Fibroblast of lung (primary cell): ENCODE data around the gene DOCK4. TPM values are rescaled to one million over a fixed set of nuclear protein-coding genes. Genes with fewer than 3 reads are reported as not detected.

Source experiments
- DNase-seq, 2 donors: peaks; one replicate each; pipeline versions ENCODE4 v3.0.0 to v3.0.0-alpha.2; 2010; ENCODE audit warnings: low read depth in 2 of 2
- H2AFZ ChIP-seq: 2 replicates; pipeline ENCODE4 v1.5.1; 2012; ENCODE audit warnings: low read length, control low read depth, inconsistent platforms
- H3K27ac ChIP-seq: 2 replicates; pipeline ENCODE4 v1.5.1; 2011; ENCODE audit warnings: low read length, control low read depth; ENCODE audit not compliant: insufficient read depth
- H3K27me3 ChIP-seq: 2 replicates; pipeline ENCODE4 v1.5.1; 2011; ENCODE audit warnings: mild to moderate bottlenecking, low read length; ENCODE audit not compliant: control insufficient read depth, insufficient read depth
- H3K36me3 ChIP-seq: 2 replicates; pipeline ENCODE4 v1.5.1; 2011; ENCODE audit warnings: low read length; ENCODE audit not compliant: control insufficient read depth, insufficient read depth
- H3K4me1 ChIP-seq: 2 replicates; pipeline ENCODE4 v1.5.1; 2011; ENCODE audit warnings: low read length; ENCODE audit not compliant: control insufficient read depth, insufficient read depth; ENCODE audit errors: extremely low read depth
- H3K4me2 ChIP-seq: 2 replicates; pipeline ENCODE4 v1.5.1; 2011; ENCODE audit warnings: low read length, control low read depth; ENCODE audit not compliant: insufficient read depth; ENCODE audit errors: extremely low read depth
- H3K4me3 ChIP-seq, 4 experiments: fragments of 200-600 bp in 1 of 4; sonication (generic) in 1 of 4; replicated peaks in 1 of 4; 2 replicates each; pipeline ENCODE4 v1.5.1; 2011 to 2016; ENCODE audit warnings: low read length in 4 of 4, low read depth in 3 of 4, mild to moderate bottlenecking in 3 of 4, control low read depth in 2 of 4, inconsistent platforms in 1 of 4, mixed read lengths in 1 of 4; ENCODE audit not compliant: insufficient read depth in 1 of 4; ENCODE audit errors: control extremely low read depth in 1 of 4
- H3K79me2 ChIP-seq: 2 replicates; pipeline ENCODE4 v1.5.1; 2012; ENCODE audit warnings: mild to moderate bottlenecking, low read length, inconsistent platforms; ENCODE audit not compliant: control insufficient read depth, insufficient read depth
- H3K9ac ChIP-seq: 2 replicates; pipeline ENCODE4 v1.5.1; 2011; ENCODE audit warnings: mild to moderate bottlenecking, low read length, control low read depth; ENCODE audit not compliant: insufficient read depth
- H3K9me3 ChIP-seq: 2 replicates; pipeline ENCODE4 v1.5.1; 2012; ENCODE audit warnings: low read depth, low read length; ENCODE audit not compliant: control insufficient read depth, insufficient read depth
- H4K20me1 ChIP-seq: 2 replicates; pipeline ENCODE4 v1.5.1; 2011; ENCODE audit warnings: low read length; ENCODE audit not compliant: control insufficient read depth, insufficient read depth; ENCODE audit errors: extremely low read depth
- EZH2 ChIP-seq: IDR thresholded peaks from 2 replicates; pipeline ENCODE4 v1.5.1; 2012; ENCODE audit warnings: low read length, control low read depth, mild to moderate bottlenecking; ENCODE audit errors: missing control alignments
- polyA plus RNA-seq, 2 donors: library from polyadenylated mRNA; depleted of rRNA in 1 of 2; stranded (reverse) in 1 of 2; unstranded in 1 of 2; fragments of >200 nt; gene quantifications; 2 replicates each; pipeline ENCODE4 v1.2.1, GENCODE V29; 2011 to 2012; ENCODE audit warnings: missing spikeins in 1 of 2
- total RNA-seq: library from RNA; depleted of rRNA; stranded (reverse); fragments of >200 nt; gene quantifications from 2 replicates; pipeline ENCODE4 v1.2.1, GENCODE V29; 2014
- TF ChIP-seq, protein P1 (sequence below), 2 donors: IDR thresholded peaks in 1 of 2; conservative IDR thresholded peaks in 1 of 2; 1 replicate in 1 of 2; 2 replicates in 1 of 2; pipeline ENCODE4 v1.5.1; 2011 to 2012; ENCODE audit warnings: low read length in 2 of 2, control low read depth in 1 of 2, inconsistent platforms in 1 of 2, low read depth in 1 of 2, mild to moderate bottlenecking in 1 of 2

The DOCK4 gene
- total and polyA plus RNA-seq, 2 donors (not counting 1 experiment from before 2014, with no cell fraction given) = 20.8 to 39.3 TPM

DNA sequence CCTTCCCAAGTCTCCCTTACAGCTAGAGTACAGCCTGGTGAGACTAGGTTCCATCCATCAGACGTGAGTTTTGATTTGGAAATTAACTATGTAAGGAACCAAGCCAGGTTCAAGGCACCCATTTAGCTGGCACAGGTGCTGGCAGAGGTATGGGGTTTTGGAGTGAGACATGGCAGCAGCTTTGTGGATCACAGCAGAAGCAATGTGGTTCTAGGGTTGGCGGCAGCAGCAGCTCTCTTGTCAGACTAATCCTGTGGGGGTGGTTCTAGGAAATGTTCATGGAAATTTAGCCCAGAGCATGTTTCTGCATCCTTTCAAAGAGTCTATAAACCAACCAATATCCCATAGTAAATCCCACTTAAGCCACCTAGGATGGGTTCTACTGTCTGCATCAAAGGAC lies 142.2 kb downstream of the DOCK4 start:
- Histone ChIP-seq H3K27ac (no peak overlapping the region), H3K4me2 (no peak overlapping the region), H3K9me3 (no peaks in the 10 kb centered on the region), H3K79me2 (no peaks in the 10 kb centered on the region), H3K4me3 (no peak overlapping the region), H3K27me3 (no peaks in the 10 kb centered on the region), H3K4me1 (no peaks in the 10 kb centered on the region), H3K36me3 (no peaks in the 10 kb centered on the region), H2AFZ (no peak overlapping the region), H4K20me1 (no peaks in the 10 kb centered on the region), H3K9ac (no peak overlapping the region)
- TF ChIP-seq, protein P1, sequence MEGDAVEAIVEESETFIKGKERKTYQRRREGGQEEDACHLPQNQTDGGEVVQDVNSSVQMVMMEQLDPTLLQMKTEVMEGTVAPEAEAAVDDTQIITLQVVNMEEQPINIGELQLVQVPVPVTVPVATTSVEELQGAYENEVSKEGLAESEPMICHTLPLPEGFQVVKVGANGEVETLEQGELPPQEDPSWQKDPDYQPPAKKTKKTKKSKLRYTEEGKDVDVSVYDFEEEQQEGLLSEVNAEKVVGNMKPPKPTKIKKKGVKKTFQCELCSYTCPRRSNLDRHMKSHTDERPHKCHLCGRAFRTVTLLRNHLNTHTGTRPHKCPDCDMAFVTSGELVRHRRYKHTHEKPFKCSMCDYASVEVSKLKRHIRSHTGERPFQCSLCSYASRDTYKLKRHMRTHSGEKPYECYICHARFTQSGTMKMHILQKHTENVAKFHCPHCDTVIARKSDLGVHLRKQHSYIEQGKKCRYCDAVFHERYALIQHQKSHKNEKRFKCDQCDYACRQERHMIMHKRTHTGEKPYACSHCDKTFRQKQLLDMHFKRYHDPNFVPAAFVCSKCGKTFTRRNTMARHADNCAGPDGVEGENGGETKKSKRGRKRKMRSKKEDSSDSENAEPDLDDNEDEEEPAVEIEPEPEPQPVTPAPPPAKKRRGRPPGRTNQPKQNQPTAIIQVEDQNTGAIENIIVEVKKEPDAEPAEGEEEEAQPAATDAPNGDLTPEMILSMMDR (conservative IDR thresholded peaks at IDR 0.05 in 1 of 2, IDR thresholded peaks at IDR 0.05 in 1 of 2; ENCODE audit: low read depth in 1 of 2, low read length in 2 of 2) = no peak
- TF ChIP-seq EZH2 = no peak
- DNase-seq = no peak

DNA sequence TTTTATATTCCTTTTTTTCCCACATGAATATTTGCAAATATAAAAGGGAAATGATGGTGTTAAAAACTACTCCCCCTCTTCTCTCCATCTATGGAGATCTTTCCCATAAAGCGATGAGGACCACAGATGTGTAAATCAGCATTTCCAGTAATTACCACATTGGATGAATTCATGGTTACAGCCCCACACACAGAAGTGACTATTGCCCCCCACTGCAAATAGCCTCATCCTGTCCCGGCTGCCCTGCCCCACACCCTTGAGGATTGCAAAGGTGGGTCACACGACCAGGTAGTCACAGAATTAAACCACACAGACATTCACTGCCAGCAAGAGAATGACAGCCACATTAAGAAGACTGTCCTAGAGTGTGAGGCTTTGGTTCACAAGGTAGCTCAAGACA lies 145.1 kb downstream of the DOCK4 start:
- Histone ChIP-seq H2AFZ (no peak overlapping the region), H4K20me1 (no peaks in the 10 kb centered on the region), H3K27ac (no peak overlapping the region), H3K9ac (no peak overlapping the region), H3K4me1 (no peaks in the 10 kb centered on the region), H3K27me3 (no peaks in the 10 kb centered on the region), H3K4me2 (no peak overlapping the region), H3K36me3 (no peaks in the 10 kb centered on the region), H3K9me3 (no peaks in the 10 kb centered on the region), H3K4me3 (no peak overlapping the region), H3K79me2 (no peaks in the 10 kb centered on the region)
- no peak for DNase-seq
- no peak for TF ChIP-seq EZH2
- TF ChIP-seq, protein P1 (conservative IDR thresholded peaks at IDR 0.05 in 1 of 2, IDR thresholded peaks at IDR 0.05 in 1 of 2; ENCODE audit: low read depth in 1 of 2, low read length in 2 of 2) = no peak

DNA sequence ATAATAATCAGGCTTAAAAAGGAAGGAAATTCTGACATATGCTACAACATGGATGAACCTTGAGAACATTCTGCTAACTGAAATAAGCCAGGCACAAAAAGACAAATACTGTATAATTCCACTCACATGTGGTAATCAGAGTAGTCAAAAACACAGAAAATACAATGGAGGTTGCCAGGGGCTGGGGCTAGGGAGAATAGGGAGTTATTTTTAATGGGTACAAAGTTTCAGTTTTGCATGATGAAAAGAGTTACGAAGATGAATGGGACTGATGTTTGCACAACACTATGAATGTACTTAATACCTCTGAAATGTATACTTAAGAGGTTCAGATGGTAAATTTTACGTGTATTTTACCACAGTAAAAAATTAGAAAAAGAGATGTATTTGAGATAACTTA lies 145.6 kb downstream of the DOCK4 start:
- Histone ChIP-seq H3K4me2 (no peak overlapping the region), H3K79me2 (no peaks in the 10 kb centered on the region)
- no peak for DNase-seq

More for the DNA sequence above, 145.6 kb downstream of the DOCK4 start:
- no peaks in the 10 kb centered on the region for H3K36me3 ChIP-seq
- H3K27me3 ChIP-seq = no peaks in the 10 kb centered on the region
- no peak overlapping the region for H3K9ac ChIP-seq
- no peaks in the 10 kb centered on the region for H4K20me1 ChIP-seq
- no peak overlapping the region for H2AFZ ChIP-seq
- no peak overlapping the region for H3K4me3 ChIP-seq
- H3K4me1 ChIP-seq = no peaks in the 10 kb centered on the region
- TF ChIP-seq EZH2 = no peak
- TF ChIP-seq, protein P1 (conservative IDR thresholded peaks at IDR 0.05 in 1 of 2, IDR thresholded peaks at IDR 0.05 in 1 of 2; ENCODE audit: low read depth in 1 of 2, low read length in 2 of 2) = no peak
- no peak overlapping the region for H3K27ac ChIP-seq
- H3K9me3 ChIP-seq = no peaks in the 10 kb centered on the region
